ENCODE measurements around the gene PIN1.
"Not testable (repeated sequence)": the region's sequence is repeated elsewhere in the genome, so short reads cannot be mapped to it uniquely, and the experiment has no call there.

Gene PIN1

DNA sequence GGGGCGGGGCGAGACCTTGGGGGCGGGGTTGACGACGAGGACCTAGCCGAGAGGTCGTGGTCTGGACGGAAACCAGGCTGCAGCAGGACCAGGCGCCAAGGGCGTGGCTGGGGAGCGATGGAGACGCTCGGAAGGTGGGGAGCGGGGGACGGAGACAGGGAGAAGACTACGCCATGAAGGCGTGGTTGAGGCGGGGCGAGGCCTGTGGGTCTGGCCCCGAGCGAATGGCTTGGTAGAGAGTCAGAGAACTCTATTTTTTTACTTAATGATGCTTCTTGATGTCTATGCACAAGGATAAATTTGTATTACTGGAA is 15.6 kb upstream of the PIN1 start:
- POLR2A ChIA-PET, result interaction anchor here (0.8 kb wide), 1 partner anchor 20 kb away, joined by 9 read pairs; no protein-coding TSS in a partner anchor

DNA sequence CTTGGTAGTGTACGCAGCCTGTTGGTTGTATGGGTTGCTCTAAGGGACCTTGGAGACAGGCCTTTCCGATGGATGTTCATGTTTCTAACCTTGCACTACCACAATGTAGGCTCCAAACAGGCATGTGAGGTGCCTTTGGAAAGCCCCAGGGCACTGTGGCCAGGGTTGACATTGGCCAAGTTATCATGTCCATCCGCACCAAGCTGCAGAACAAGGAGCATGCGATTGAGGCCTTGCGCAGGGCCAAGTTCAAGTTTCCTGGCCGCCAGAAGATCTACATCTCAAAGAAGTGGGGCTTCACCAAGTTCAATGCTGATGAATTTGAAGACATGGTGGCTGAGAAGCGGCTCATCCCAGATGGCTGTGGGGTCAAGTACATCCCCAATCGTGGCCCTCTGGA is 15.1 kb upstream of the PIN1 start:
- POLR2A ChIA-PET; DNase-seq (ENCODE audit: extremely low spot score); CTCF ChIA-PET: not testable (repeated sequence)

More for the DNA sequence above, 15.6 kb upstream of the PIN1 start:
- CTCF ChIA-PET, result interaction anchor here (2.0 kb wide), 1 partner anchor 194 kb away, joined by 4 read pairs; no protein-coding TSS in a partner anchor
- no peak for DNase-seq (ENCODE audit: extremely low spot score)
- TF ChIP-seq, protein P1, sequence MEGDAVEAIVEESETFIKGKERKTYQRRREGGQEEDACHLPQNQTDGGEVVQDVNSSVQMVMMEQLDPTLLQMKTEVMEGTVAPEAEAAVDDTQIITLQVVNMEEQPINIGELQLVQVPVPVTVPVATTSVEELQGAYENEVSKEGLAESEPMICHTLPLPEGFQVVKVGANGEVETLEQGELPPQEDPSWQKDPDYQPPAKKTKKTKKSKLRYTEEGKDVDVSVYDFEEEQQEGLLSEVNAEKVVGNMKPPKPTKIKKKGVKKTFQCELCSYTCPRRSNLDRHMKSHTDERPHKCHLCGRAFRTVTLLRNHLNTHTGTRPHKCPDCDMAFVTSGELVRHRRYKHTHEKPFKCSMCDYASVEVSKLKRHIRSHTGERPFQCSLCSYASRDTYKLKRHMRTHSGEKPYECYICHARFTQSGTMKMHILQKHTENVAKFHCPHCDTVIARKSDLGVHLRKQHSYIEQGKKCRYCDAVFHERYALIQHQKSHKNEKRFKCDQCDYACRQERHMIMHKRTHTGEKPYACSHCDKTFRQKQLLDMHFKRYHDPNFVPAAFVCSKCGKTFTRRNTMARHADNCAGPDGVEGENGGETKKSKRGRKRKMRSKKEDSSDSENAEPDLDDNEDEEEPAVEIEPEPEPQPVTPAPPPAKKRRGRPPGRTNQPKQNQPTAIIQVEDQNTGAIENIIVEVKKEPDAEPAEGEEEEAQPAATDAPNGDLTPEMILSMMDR (IDR thresholded peaks at IDR 0.05; ENCODE audit: control extremely low read depth, extremely low read depth, low read depth, missing control alignments), result no peak

DNA sequence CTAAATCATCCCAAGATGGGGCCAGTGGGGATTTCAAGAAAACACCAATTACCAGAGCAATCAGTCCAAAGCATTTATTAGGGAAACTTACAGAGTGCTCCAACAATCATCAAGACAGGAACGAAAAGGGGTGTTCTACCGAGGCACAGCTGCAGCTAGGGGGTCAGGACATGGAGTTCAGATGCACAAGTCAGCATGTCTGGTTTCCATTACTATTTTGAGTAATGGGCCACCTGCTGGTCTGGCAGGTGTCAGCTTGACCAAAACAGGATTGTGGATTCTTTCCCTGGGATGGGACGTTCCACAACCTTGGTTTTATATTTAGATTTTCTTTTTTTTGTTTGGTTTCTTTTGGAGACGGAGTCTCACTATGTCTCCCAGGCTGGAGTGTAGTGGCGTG is 11.3 kb upstream of the PIN1 start:
- ChIA-PET POLR2A (no interaction called here), CTCF (no interaction called here)
- DNase-seq (ENCODE audit: extremely low spot score), result no peak
- TF ChIP-seq, protein P1 (IDR thresholded peaks at IDR 0.05; ENCODE audit: control extremely low read depth, extremely low read depth, low read depth, missing control alignments), result no peak

DNA sequence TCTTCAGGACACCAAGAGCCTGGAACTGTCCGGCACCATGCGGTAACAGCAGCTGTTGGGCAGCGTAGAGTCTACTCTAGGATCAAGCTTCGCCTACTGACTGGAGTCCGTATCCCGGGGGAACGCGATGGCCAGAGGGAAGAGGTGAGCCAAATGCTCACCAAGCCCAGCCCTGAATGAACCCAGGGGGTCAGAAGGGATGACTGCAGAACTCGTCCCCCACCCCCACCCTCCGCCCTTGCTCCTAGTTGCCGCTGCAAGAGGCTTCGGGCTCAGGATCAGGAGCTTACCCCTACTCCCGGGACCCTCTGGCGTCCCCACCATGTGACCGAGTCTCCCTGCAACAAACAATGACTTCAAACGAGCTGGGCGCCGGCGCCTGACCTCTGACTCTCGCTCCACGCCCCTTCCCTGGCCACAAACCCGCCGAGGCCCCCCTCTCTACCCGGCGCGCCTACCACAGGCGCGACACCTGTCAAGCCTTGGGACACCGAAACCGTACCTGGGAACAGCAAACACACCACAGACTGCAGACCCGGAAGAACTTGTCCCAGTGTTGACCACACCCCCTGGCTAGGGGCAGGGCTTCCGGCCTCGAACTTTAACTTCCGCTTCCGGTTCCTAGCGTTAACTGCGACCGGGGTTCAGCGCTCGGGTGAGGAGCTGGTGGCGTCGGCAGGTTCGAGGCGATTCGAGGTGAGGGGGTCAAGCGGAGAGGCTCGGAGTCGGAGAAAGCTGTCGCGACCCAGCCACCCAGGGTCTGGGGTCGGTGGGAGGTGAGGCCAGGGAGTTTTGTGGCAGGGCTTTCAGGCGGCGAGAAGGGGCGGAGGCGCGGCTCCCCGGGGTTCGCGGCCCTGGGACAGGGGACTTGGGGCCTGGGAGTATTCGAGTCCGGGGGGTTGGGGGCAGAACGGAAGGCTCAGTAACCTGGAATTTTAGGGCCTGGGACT is 7.6 kb upstream of the PIN1 start, which contains the start of gene UBL5:
Gene UBL5 (plus strand): TSS at position 630 of the 950 bp plus-strand sequence. CDS start 420 bp downstream, outside the sequence.
- peak; percentile 95 for DNase-seq (ENCODE audit: extremely low spot score)
- TF ChIP-seq, protein P1 (IDR thresholded peaks at IDR 0.05; ENCODE audit: control extremely low read depth, extremely low read depth, low read depth, missing control alignments), result no peak
- ChIA-PET POLR2A (interaction anchor here (0.6 kb wide), 2 partner anchors 395 to 695 kb away, joined by 5 to 8 read pairs; no protein-coding TSS in a partner anchor), CTCF (interaction anchor here (0.6 to 1.2 kb wide), 5 partner anchors 8 to 623 kb away, joined by 3 to 5 read pairs (median 3); partner anchors contain the start of gene PIN1)

DNA sequence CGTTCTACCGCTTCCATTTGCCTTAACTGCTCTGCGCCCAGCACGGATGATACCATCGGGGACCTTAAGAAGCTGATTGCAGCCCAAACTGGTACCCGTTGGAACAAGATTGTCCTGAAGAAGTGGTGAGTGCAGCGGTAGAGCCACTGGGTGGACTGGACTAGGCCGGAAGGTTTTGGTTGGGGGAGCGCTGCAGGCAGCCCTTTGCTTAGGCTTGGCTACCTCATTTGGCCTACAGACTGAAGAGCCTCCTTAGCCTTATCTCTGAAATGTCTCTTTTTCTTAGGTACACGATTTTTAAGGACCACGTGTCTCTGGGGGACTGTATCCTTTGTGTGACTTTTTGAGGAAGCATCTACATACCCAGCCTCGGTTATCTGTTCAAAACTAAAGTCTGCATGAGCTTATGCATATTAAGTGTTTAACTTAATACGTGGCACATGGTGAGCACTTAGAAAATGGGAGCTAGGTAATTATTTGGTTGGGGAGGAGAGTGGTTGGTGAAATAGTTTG is 6.5 kb upstream of the PIN1 start:
- DNase-seq (ENCODE audit: extremely low spot score), result no peak
- ChIA-PET CTCF (interaction anchor here (0.9 kb wide), 1 partner anchor 11 kb away, joined by 3 read pairs; no protein-coding TSS in a partner anchor), POLR2A (no interaction called here)
- TF ChIP-seq, protein P1 (IDR thresholded peaks at IDR 0.05; ENCODE audit: control extremely low read depth, extremely low read depth, low read depth, missing control alignments), result no peak

DNA sequence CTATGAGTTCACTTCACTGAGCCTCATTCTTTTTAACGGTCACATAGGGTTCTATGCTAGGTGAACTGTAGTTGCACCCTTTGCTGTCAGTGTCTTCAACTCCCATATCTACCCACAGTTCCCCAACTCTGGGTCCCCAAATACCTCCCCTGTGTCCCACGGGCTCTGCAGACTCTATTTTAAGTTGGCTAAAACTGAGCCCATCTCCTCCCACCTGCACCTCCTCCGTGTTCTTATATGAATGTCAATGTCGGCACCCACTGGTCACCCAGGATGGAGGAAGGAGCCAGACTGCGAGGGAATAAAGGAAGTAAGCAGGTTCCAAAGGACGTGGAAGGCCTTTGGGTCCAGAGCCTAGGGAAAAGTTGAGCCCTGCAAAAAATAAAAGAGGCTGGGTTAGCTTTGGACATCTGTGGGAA is 802 bp upstream of the PIN1 start:
- DNase-seq (ENCODE audit: extremely low spot score), result no peak
- ChIA-PET CTCF (no interaction called here), POLR2A (no interaction called here)
- TF ChIP-seq, protein P1 (IDR thresholded peaks at IDR 0.05; ENCODE audit: control extremely low read depth, extremely low read depth, low read depth, missing control alignments), result no peak
